Vagina (tissue), 2 donors: ENCODE results near the gene PARVA.

Source experiments
- POLR2A ChIP-seq, 2 donors: fragments of 450-650 bp; IDR thresholded peaks; one replicate each; pipeline ENCODE4 v1.6.1; 2017; ENCODE audit warnings: antibody characterized with exemption in 2 of 2, mild to moderate bottlenecking in 2 of 2, moderate library complexity in 2 of 2
- POLR2AphosphoS5 ChIP-seq, 2 donors: sonication (generic); formaldehyde crosslinking; IDR thresholded peaks; one replicate each; pipeline ENCODE4 v1.9.0; 2017; ENCODE audit warnings: antibody characterized with exemption in 2 of 2, mild to moderate bottlenecking in 2 of 2, low read depth in 1 of 2; ENCODE audit not compliant: insufficient read depth in 1 of 2
- TF ChIP-seq, protein P1 (sequence below), 3 experiments: fragments of 450-650 bp in 2 of 3; fragments of 200-600 bp in 1 of 3; sonication (generic) in 1 of 3; IDR thresholded peaks; one replicate each; pipeline ENCODE4 v1.5.1; 2017 to 2019; ENCODE audit warnings: antibody characterized with exemption in 3 of 3, mild to moderate bottlenecking in 2 of 3, moderate library complexity in 2 of 3

GRCh38 chr11:12381875-12382274 is 4.5 kb downstream of the PARVA start:
- TF ChIP-seq, protein P1, sequence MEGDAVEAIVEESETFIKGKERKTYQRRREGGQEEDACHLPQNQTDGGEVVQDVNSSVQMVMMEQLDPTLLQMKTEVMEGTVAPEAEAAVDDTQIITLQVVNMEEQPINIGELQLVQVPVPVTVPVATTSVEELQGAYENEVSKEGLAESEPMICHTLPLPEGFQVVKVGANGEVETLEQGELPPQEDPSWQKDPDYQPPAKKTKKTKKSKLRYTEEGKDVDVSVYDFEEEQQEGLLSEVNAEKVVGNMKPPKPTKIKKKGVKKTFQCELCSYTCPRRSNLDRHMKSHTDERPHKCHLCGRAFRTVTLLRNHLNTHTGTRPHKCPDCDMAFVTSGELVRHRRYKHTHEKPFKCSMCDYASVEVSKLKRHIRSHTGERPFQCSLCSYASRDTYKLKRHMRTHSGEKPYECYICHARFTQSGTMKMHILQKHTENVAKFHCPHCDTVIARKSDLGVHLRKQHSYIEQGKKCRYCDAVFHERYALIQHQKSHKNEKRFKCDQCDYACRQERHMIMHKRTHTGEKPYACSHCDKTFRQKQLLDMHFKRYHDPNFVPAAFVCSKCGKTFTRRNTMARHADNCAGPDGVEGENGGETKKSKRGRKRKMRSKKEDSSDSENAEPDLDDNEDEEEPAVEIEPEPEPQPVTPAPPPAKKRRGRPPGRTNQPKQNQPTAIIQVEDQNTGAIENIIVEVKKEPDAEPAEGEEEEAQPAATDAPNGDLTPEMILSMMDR (IDR thresholded peaks at IDR 0.05): no peak
- TF ChIP-seq POLR2A (IDR thresholded peaks at IDR 0.05) (no peak), POLR2AphosphoS5 (IDR thresholded peaks at IDR 0.05; ENCODE audit: insufficient read depth in 1 of 2, low read depth in 1 of 2) (no peak)
